GM23248 (cell line): Measurements from ENCODE around the gene BICRA. TPM values are rescaled to one million over a fixed set of nuclear protein-coding genes. Genes with fewer than 3 reads are reported as not detected.

ENCODE experiments used
- DNase-seq: peaks from one replicate; pipeline ENCODE4 v3.0.0-alpha.2; 2015
- H2AFZ ChIP-seq: fragments of 200-600 bp; sonication (generic); 2 replicates; pipeline ENCODE4 v1.6.1; 2016; ENCODE audit warnings: antibody characterized with exemption
- H3F3A ChIP-seq: fragments of 200-600 bp; sonication (generic); 2 replicates; pipeline ENCODE4 v1.6.1; 2016; ENCODE audit warnings: mild to moderate bottlenecking, antibody characterized with exemption, mixed run types; ENCODE audit not compliant: insufficient read depth
- H3K27ac ChIP-seq: fragments of 200-600 bp; sonication (generic); 2 replicates; pipeline ENCODE4 v1.5.1; 2016; ENCODE audit warnings: mild to moderate bottlenecking
- H3K27me3 ChIP-seq: fragments of 200-600 bp; sonication (generic); replicated peaks from 2 replicates; pipeline ENCODE4 v1.6.1; 2016; ENCODE audit warnings: mild to moderate bottlenecking; ENCODE audit not compliant: insufficient read depth
- H3K36me3 ChIP-seq: fragments of 200-600 bp; sonication (generic); 2 replicates; pipeline ENCODE4 v1.6.1; 2016; ENCODE audit warnings: low read depth, mild to moderate bottlenecking
- H3K4me1 ChIP-seq: fragments of 200-600 bp; sonication (generic); 2 replicates; pipeline ENCODE4 v1.6.1; 2016; ENCODE audit warnings: mild to moderate bottlenecking; ENCODE audit not compliant: insufficient read depth
- H3K4me2 ChIP-seq: fragments of 200-600 bp; sonication (generic); one replicate; pipeline ENCODE4 v1.6.1; 2016; ENCODE audit warnings: mild to moderate bottlenecking; ENCODE audit not compliant: unreplicated experiment
- H3K4me3 ChIP-seq: fragments of 200-600 bp; sonication (generic); 2 replicates; pipeline ENCODE4 v1.5.1; 2016; ENCODE audit warnings: mild to moderate bottlenecking
- H3K79me2 ChIP-seq: fragments of 200-600 bp; sonication (generic); 2 replicates; pipeline ENCODE4 v1.6.1; 2016; ENCODE audit warnings: mild to moderate bottlenecking; ENCODE audit not compliant: insufficient read depth
- H3K9ac ChIP-seq: fragments of 200-600 bp; sonication (generic); 2 replicates; pipeline ENCODE4 v1.6.1; 2016; ENCODE audit warnings: mild to moderate bottlenecking
- H3K9me2 ChIP-seq: fragments of 200-600 bp; sonication (generic); 2 replicates; pipeline ENCODE4 v1.6.1; 2016; ENCODE audit warnings: mixed run types, mild to moderate bottlenecking, moderate library complexity; ENCODE audit not compliant: insufficient read depth
- H3K9me3 ChIP-seq: fragments of 200-600 bp; sonication (generic); one replicate; pipeline ENCODE4 v1.6.1; 2017; ENCODE audit warnings: low read depth
- H4K20me1 ChIP-seq: fragments of 200-600 bp; sonication (generic); 2 replicates; pipeline ENCODE4 v1.6.0; 2016; ENCODE audit not compliant: insufficient read depth
- EZH2 ChIP-seq: fragments of 200-600 bp; sonication (generic); IDR thresholded peaks from 2 replicates; pipeline ENCODE4 v1.6.1; 2018; ENCODE audit warnings: antibody characterized with exemption, mild to moderate bottlenecking; ENCODE audit not compliant: insufficient read depth, poor library complexity, severe bottlenecking
- EZH2phosphoT487 ChIP-seq: fragments of 200-600 bp; sonication (generic); IDR thresholded peaks from 2 replicates; pipeline ENCODE4 v1.6.1; 2018; ENCODE audit warnings: antibody characterized with exemption, moderate library complexity, mild to moderate bottlenecking, low read depth; ENCODE audit not compliant: insufficient read depth
- WGBS, 2 experiments: methylation state at CpG; one replicate each; pipeline ENCODE4 v1.1.6; 2015 to 2017; ENCODE audit warnings: low lambda C conversion rate in 2 of 2, low coverage in 1 of 2; ENCODE audit errors: missing lambda C conversion rate in 2 of 2; 5-methylcytosine and 5-hydroxymethylcytosine counted together
- in situ Hi-C: fragments of 300-500 bp; cut with MboI; formaldehyde crosslinking; loops from 2 replicates; pipeline ENCODE4 v1.15.0; 2020
- polyA plus RNA-seq: library from polyadenylated mRNA; unstranded; fragments of >200 nt; fragmentation: Nextera tagmentation; extraction: Ambion mirVana; gene quantifications from 2 replicates; pipeline ENCODE4 v1.2.1, GENCODE V29; 2016
- total RNA-seq: library from RNA; depleted of rRNA; stranded (reverse); fragments of >200 nt; shearing (Covaris generic); gene quantifications from 2 replicates; pipeline ENCODE4 v1.2.3, GENCODE V29; 2014

Gene BICRA
- total and polyA plus RNA-seq, 2 experiments from 2014 or later: 0.86 to 1.1 TPM

GRCh38 chr19:47569331-47569730 lies 39.6 kb upstream of the BICRA start:
- no peak overlapping the region for H3K27ac ChIP-seq
- no peaks in the 10 kb centered on the region for H3K9me2 ChIP-seq
- H3F3A ChIP-seq: 0 out of 2 replicates have a peak, but pooled peaks cover 8% of the 10 kb centered on the region
- no peaks in the 10 kb centered on the region for H3K36me3 ChIP-seq
- H3K4me2 ChIP-seq: no peak overlapping the region
- H2AFZ ChIP-seq: no peak overlapping the region
- no peaks in the 10 kb centered on the region for H3K79me2 ChIP-seq
- H3K4me1 ChIP-seq: no peaks in the 10 kb centered on the region
- DNase-seq: no peak
- H3K9me3 ChIP-seq: no peaks in the 10 kb centered on the region
- no peak overlapping the region for H3K9ac ChIP-seq
- TF ChIP-seq EZH2phosphoT487: no peak
- WGBS, 2 experiments: 77 to 81% methylated on average over 9 of the region's 9 CpGs
- in situ Hi-C loops: no loop called here
- no peak overlapping the region for H3K4me3 ChIP-seq
- no peaks in the 10 kb centered on the region for H4K20me1 ChIP-seq
- H3K27me3 ChIP-seq: 0 out of 2 replicates have a peak, but pooled peaks cover 12% of the 10 kb centered on the region

- Histone ChIP-seq H3K9me3 (no peaks in the 10 kb centered on the region), H3K9ac (no peak overlapping the region), H3K4me3 (peak overlapping the region; percentile 30), H3K9me2 (no peaks in the 10 kb centered on the region), H4K20me1 (no peaks in the 10 kb centered on the region), H2AFZ (peak overlapping the region; percentile 62; the same call in 1 of the 2 replicates), H3K27ac (no peak overlapping the region), H3K36me3 (no peaks in the 10 kb centered on the region), H3F3A (0 out of 2 replicates have a peak, but pooled peaks cover 8% of the 10 kb centered on the region), H3K4me1 (no peaks in the 10 kb centered on the region), H3K4me2 (no peak overlapping the region), H3K79me2 (no peaks in the 10 kb centered on the region), H3K27me3 (0 out of 2 replicates have a peak, but pooled peaks cover 12% of the 10 kb centered on the region)
- 19 to 28% methylated on average over 12 to 22 of the region's 22 CpGs for WGBS, 2 experiments
- no peak for DNase-seq
- no peak for TF ChIP-seq EZH2
- no peak for TF ChIP-seq EZH2phosphoT487
- in situ Hi-C loops: no loop called here
Measured at GRCh38 chr19:47572635-47573034, 36.3 kb upstream of the BICRA start.

GRCh38 chr19:47573071-47574026 lies 35.6 kb upstream of the BICRA start, which contains the start of gene ZNF541:
Gene ZNF541, minus strand, starts transcription at chr19:47573148. Its CDS starts 17,292 bp downstream, at chr19:47555856.
- in situ Hi-C loops: no loop called here
- Histone ChIP-seq H3K4me2 (peak within 1 kb of the TSS; percentile 36), H3K4me1 (no peaks in the 10 kb centered on the region), H3K9me2 (no peaks in the 10 kb centered on the region), H3K4me3 (peak within 1 kb of the TSS; percentile 30), H3K9me3 (no peaks in the 10 kb centered on the region), H3K9ac (no peak within 1 kb of the TSS; the same call in 1 of the 2 replicates), H4K20me1 (no peaks in the 10 kb centered on the region), H2AFZ (peak within 1 kb of the TSS; percentile 78), H3K27ac (no peak within 1 kb of the TSS), H3K79me2 (no peaks in the 10 kb centered on the region), H3K36me3 (no peaks in the 10 kb centered on the region), H3K27me3 (0 out of 2 replicates have a peak, but pooled peaks cover 12% of the 10 kb centered on the region), H3F3A (0 out of 2 replicates have a peak, but pooled peaks cover 8% of the 10 kb centered on the region)
- WGBS, 2 experiments: 19 to 36% methylated on average over 29 to 89 of the region's 89 CpGs
- peak; percentile 69 for DNase-seq
- TF ChIP-seq EZH2 (no peak), EZH2phosphoT487 (no peak)

- no peaks in the 10 kb centered on the region for H3K9me2 ChIP-seq
- no peaks in the 10 kb centered on the region for H3F3A ChIP-seq
- TF ChIP-seq EZH2phosphoT487: no peak
- no peak for TF ChIP-seq EZH2
- no peak overlapping the region for H3K27ac ChIP-seq
- no peaks in the 10 kb centered on the region for H4K20me1 ChIP-seq
- no peaks in the 10 kb centered on the region for H3K27me3 ChIP-seq
- no peaks in the 10 kb centered on the region for H3K79me2 ChIP-seq
- H3K9me3 ChIP-seq: no peaks in the 10 kb centered on the region
- no peak overlapping the region for H3K9ac ChIP-seq
- no peak overlapping the region for H2AFZ ChIP-seq
- 0 out of 2 replicates have a peak, but pooled peaks cover 5% of the 10 kb centered on the region for H3K4me1 ChIP-seq
- H3K4me3 ChIP-seq: no peak overlapping the region
- in situ Hi-C loops: no loop called here
- no peak for DNase-seq
- H3K4me2 ChIP-seq: no peak overlapping the region
- no peaks in the 10 kb centered on the region for H3K36me3 ChIP-seq
- whole genome bisulfite sequencing, 2 experiments: 46 to 49% methylated on average over 3 of the region's 3 CpGs
Measured at GRCh38 chr19:47580397-47580796, 28.5 kb upstream of the BICRA start.
